ENCODE data around the gene C10orf67.

C10orf67 gene

DNA sequence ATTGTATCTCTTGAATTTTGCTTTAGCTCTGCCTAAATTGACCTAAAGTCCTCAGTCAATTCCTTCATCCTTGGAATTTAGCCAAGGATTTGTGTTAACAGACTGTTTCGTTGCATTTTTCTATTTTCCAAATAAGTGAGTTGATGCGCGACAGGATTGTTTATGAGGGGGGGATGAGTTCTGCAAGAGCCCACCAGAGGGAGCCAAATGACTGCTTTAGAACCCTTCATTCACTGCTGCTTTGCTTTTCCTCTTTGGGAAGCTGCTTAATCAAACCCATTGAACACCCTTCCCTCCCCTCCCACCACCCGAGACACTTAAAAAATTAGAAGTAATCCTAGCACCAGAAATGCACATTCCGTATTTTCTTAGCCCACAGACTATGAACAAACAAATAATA, 186.2 kb downstream of the C10orf67 start:
- FAIRE-seq = no peak

DNA sequence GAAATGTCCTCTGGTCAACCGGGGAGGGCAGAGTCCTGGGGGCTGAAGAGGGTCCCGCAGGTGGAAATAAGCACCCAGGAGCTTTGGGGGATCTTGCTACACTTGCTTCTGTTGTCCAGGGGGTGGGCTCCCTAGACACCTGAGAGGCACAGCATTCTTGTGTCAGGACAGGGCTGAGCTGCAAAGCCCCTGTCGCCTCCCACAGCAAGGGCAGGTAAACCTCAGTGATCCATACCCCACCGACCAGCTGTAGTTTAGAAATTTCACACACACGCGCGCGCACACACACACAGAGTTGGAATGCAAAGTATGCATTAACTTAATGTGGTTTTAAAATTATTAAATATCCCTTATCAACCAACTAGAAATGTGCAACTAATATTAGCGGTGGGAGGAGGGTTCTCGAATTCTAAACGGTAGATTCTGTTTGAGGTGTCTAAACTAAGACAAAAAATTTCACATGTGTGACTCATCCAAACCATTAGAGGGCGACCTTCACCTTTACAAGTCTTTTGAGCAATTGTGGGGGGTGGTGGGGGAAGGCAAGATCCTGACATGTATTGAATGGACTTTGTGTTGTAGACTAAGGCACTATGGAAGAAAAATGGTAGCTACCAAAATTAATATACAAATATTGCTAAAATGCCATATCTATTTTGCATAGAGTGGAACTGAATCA, 186.8 kb downstream of the C10orf67 start:
- no peak for FAIRE-seq

- FAIRE-seq = no peak
Measured at GRCh38 chr10:23157239-23157681, 187.3 kb downstream of the C10orf67 start.

DNA sequence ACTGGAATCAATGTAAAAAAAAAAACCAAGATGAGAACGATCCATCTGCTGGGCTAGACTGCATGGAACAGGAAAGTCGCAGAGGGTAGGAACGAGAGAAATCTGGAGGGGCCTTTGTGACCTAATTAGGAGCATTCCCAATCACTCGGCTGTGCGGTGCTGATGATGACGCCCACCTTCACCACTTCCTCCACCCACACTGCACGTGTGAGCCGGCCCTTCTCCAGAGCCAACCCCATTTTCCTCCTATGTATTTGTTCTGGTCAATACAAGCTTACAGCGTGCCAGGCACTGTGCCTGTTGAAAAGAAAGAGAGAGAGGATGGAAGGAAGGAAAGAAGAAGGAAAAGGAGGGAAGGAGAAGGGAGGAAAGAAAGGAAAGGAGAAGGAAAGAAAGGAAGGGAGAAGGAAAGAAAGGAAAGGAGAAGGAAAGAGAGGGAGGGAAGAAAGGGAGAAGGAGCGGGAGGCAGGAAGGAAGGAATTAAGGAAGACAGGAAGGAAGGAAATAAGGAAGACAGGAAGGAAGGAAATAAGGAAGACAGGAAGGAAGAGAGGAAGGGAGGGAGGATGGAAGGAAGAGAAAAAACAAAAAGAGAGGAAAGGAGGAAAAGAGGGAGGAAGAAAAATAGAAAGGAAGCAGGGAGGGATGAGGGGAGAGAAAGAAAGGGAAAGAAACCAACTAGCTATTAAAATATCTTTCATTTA, 188.0 kb downstream of the C10orf67 start:
- no peak for FAIRE-seq

- no peak for FAIRE-seq
Measured at GRCh38 chr10:23155169-23155568, 189.4 kb downstream of the C10orf67 start.

All from endometrium (tissue), 2 donors.